Ascending aorta (tissue), 2 donors: ENCODE results near the gene KLRF2. TPM values are rescaled to one million over a fixed set of nuclear protein-coding genes. Genes with fewer than 3 reads are reported as not detected.

ENCODE experiments used
- DNase-seq, 2 donors: peaks; one replicate each; pipeline ENCODE4 v3.0.0-alpha.2; 2019; ENCODE audit warnings: low spot score in 2 of 2
- H3K27ac ChIP-seq, 2 donors: fragments of 200-600 bp; sonication (generic); one replicate each; pipeline ENCODE4 v1.5.1; 2016 to 2017; ENCODE audit warnings: mild to moderate bottlenecking in 1 of 2
- H3K27me3 ChIP-seq: fragments of 200-600 bp; sonication (generic); one replicate; pipeline ENCODE4 v1.5.1; 2017
- H3K36me3 ChIP-seq, 2 donors: fragments of 200-600 bp; sonication (generic); one replicate each; pipeline ENCODE4 v1.5.1; 2016
- H3K4me1 ChIP-seq, 2 donors: fragments of 200-600 bp; sonication (generic); one replicate each; pipeline ENCODE4 v1.5.1; 2016 to 2017; ENCODE audit warnings: mild to moderate bottlenecking in 1 of 2
- H3K4me3 ChIP-seq, 2 donors: fragments of 200-600 bp; sonication (generic); one replicate each; pipeline ENCODE4 v1.5.1; 2016 to 2017; ENCODE audit warnings: mild to moderate bottlenecking in 1 of 2
- H3K9me3 ChIP-seq, 2 donors: fragments of 200-600 bp; sonication (generic); one replicate each; pipeline ENCODE4 v1.5.1; 2016
- CTCF ChIP-seq, 3 experiments: fragments of 200-600 bp in 2 of 3; fragments of 450-650 bp in 1 of 3; sonication (generic) in 2 of 3; IDR thresholded peaks; one replicate each; pipeline ENCODE4 v1.5.1; 2016 to 2019; ENCODE audit warnings: antibody characterized with exemption in 3 of 3, mild to moderate bottlenecking in 1 of 3, moderate library complexity in 1 of 3
- intact Hi-C: fragments of 100-400 bp; cut with DNase I; formaldehyde crosslinking; loops from one replicate; pipeline ENCODE4 v1.15.1; 2023
- total RNA-seq: library from RNA; depleted of rRNA; stranded (reverse); fragments of >200 nt; gene quantifications from one replicate; pipeline ENCODE4 v1.1.0, GENCODE V29; 2016

The KLRF2 gene
- total RNA-seq, 1 donor from 2014 or later, result not detected

- Histone ChIP-seq H3K36me3 (no peaks in the 10 kb centered on the region), H3K4me1 (no peaks in the 10 kb centered on the region), H3K4me3 (no peak overlapping the region), H3K9me3 (no peaks in the 10 kb centered on the region), H3K27ac (no peak overlapping the region), H3K27me3 (no peaks in the 10 kb centered on the region)
- no peak for DNase-seq
- no peak for TF ChIP-seq CTCF (IDR thresholded peaks at IDR 0.05)
- intact Hi-C loops, result no loop called here
These were observed 63.1 kb downstream of the KLRF2 start for GRCh38 chr12:9944391-9944790.

Other genes starting within 250 kb of the KLRF2 start
- gene CLEC2D, start 211.8 kb upstream of the KLRF2 start, total RNA-seq, result not detected
- gene CLECL1, start 148.4 kb upstream of the KLRF2 start, total RNA-seq, result not detected
- gene CD69, start 120.6 kb upstream of the KLRF2 start, total RNA-seq, result 1.3 TPM
- not detected for gene KLRF1, start 54.0 kb upstream of the KLRF2 start, total RNA-seq
- gene CLEC2B, start 12.1 kb upstream of the KLRF2 start, total RNA-seq, result 1.1 TPM
- gene CLEC2A, start 50.9 kb downstream of the KLRF2 start, total RNA-seq, result not detected
- not detected for gene CLEC12A, start 89.9 kb downstream of the KLRF2 start, total RNA-seq
- gene CLEC1B, start 117.6 kb downstream of the KLRF2 start, total RNA-seq, result not detected
- not detected for gene CLEC12B, start 129.1 kb downstream of the KLRF2 start, total RNA-seq
- gene CLEC9A, start 149.2 kb downstream of the KLRF2 start, total RNA-seq, result not detected
- gene CLEC1A, start 217.5 kb downstream of the KLRF2 start, total RNA-seq, result 13.2 TPM
- 6.0 TPM for gene CLEC7A, start 248.7 kb downstream of the KLRF2 start, total RNA-seq